Spinal cord (tissue), 10 donors: ENCODE data around the gene STRIP1. TPM values are rescaled to one million over a fixed set of nuclear protein-coding genes. Genes with fewer than 3 reads are reported as not detected.
"Not testable (repeated sequence)": the region's sequence is repeated elsewhere in the genome, so short reads cannot be mapped to it uniquely, and the experiment has no call there.

Source experiments
- DNase-seq, 6 donors: peaks; one replicate each; pipeline versions ENCODE4 v3.0.0 to v3.0.0-alpha.2; 2013 to 2015; ENCODE audit warnings: low spot score in 6 of 6, low read depth in 4 of 6
- H3K27ac ChIP-seq: one replicate; pipeline ENCODE4 v1.5.1; 2013; ENCODE audit warnings: low read depth, low read length, control low read depth
- H3K27me3 ChIP-seq: one replicate; pipeline ENCODE4 v1.6.1; 2013; ENCODE audit warnings: low read length; ENCODE audit not compliant: control insufficient read depth, insufficient read depth
- H3K36me3 ChIP-seq: one replicate; pipeline ENCODE4 v1.6.1; 2013; ENCODE audit warnings: low read length; ENCODE audit not compliant: control insufficient read depth, insufficient read depth
- H3K4me1 ChIP-seq: one replicate; pipeline ENCODE4 v1.6.1; 2013; ENCODE audit warnings: low read length; ENCODE audit not compliant: control insufficient read depth, insufficient read depth
- H3K4me3 ChIP-seq: one replicate; pipeline ENCODE4 v1.5.1; 2013; ENCODE audit warnings: low read depth, low read length, control low read depth
- H3K9me3 ChIP-seq: one replicate; pipeline ENCODE4 v1.6.1; 2013; ENCODE audit warnings: low read length; ENCODE audit not compliant: control insufficient read depth, insufficient read depth
- WGBS: methylation state at CpG from one replicate; pipeline ENCODE4 v1.1.5; 2013; ENCODE audit warnings: missing lambda C conversion rate; ENCODE audit not compliant: insufficient coverage; 5-methylcytosine and 5-hydroxymethylcytosine counted together
- polyA plus RNA-seq, 2 donors: library from polyadenylated mRNA; unstranded; fragments of 120-200 nt; gene quantifications; one replicate each; pipeline ENCODE4 v1.2.1, GENCODE V29; 2013; ENCODE audit not compliant: insufficient read length in 2 of 2
- total RNA-seq, 2 donors: library from RNA; depleted of rRNA in 1 of 2; stranded (reverse); fragments of 120-200 nt in 1 of 2; fragments of >200 nt in 1 of 2; gene quantifications; one replicate each; pipeline versions ENCODE4 v1.2.3 to v1.2.4, GENCODE V29; 2013 to 2014
- donor health status: healthy.

The STRIP1 gene
- total and polyA plus RNA-seq, 4 donors: 63.3 to 85.8 (median 71.0) TPM

- H3K27me3 ChIP-seq: peaks cover 64% of the 10 kb centered on the region
- 40% methylated on average over 1 of the region's 4 CpGs for WGBS
- H3K36me3 ChIP-seq: no peaks in the 10 kb centered on the region
- H3K4me3 ChIP-seq: no peak overlapping the region
- no peaks in the 10 kb centered on the region for H3K9me3 ChIP-seq
- H3K27ac ChIP-seq: no peak overlapping the region
- peaks cover 15% of the 10 kb centered on the region for H3K4me1 ChIP-seq
- no peak for DNase-seq
Observed at GRCh38 chr1:110074166-110074565, 39.7 kb downstream of the STRIP1 start.

- H3K27ac ChIP-seq: no peak overlapping the region
- no peak overlapping the region for H3K4me3 ChIP-seq
- 75% methylated on average over 1 of the region's 3 CpGs for whole genome bisulfite sequencing
- H3K9me3 ChIP-seq: no peaks in the 10 kb centered on the region
- no peaks in the 10 kb centered on the region for H3K36me3 ChIP-seq
- peaks cover 44% of the 10 kb centered on the region for H3K27me3 ChIP-seq
- no peaks in the 10 kb centered on the region for H3K4me1 ChIP-seq
- no peak for DNase-seq
Observed at GRCh38 chr1:110076789-110077500, 42.5 kb downstream of the STRIP1 start.

- H3K4me3 ChIP-seq, DNase-seq, H3K9me3 ChIP-seq, H3K27ac ChIP-seq, H3K36me3 ChIP-seq: not testable (repeated sequence)
- WGBS: 95% methylated on average over 2 of the region's 2 CpGs
- Histone ChIP-seq H3K4me1 (peaks cover 12% of the 10 kb centered on the region), H3K27me3 (peaks cover 48% of the 10 kb centered on the region)
Observed at GRCh38 chr1:110079995-110080394, 45.6 kb downstream of the STRIP1 start.

GRCh38 chr1:110081061-110081460 lies 46.6 kb downstream of the STRIP1 start:
- Histone ChIP-seq H3K4me1 (peaks cover 12% of the 10 kb centered on the region), H3K27me3 (peaks cover 58% of the 10 kb centered on the region)

GRCh38 chr1:110082477-110082876 lies 48.1 kb downstream of the STRIP1 start:
- Histone ChIP-seq H3K4me3 (no peak overlapping the region), H3K27ac (no peak overlapping the region), H3K27me3 (peaks cover 60% of the 10 kb centered on the region), H3K4me1 (peaks cover 12% of the 10 kb centered on the region), H3K9me3 (no peaks in the 10 kb centered on the region), H3K36me3 (no peaks in the 10 kb centered on the region)
- no peak for DNase-seq
- WGBS: 57% methylated on average over 5 of the region's 5 CpGs

More at GRCh38 chr1:110081061-110081460, 46.6 kb downstream of the STRIP1 start:
- no peak overlapping the region for H3K4me3 ChIP-seq
- H3K9me3 ChIP-seq: no peaks in the 10 kb centered on the region
- WGBS: 89% methylated on average over 5 of the region's 5 CpGs
- no peak for DNase-seq
- H3K36me3 ChIP-seq: no peaks in the 10 kb centered on the region
- no peak overlapping the region for H3K27ac ChIP-seq

- H3K9me3 ChIP-seq: no peaks in the 10 kb centered on the region
- H3K27me3 ChIP-seq: peaks cover 68% of the 10 kb centered on the region
- no peak overlapping the region for H3K27ac ChIP-seq
- H3K4me3 ChIP-seq: no peak overlapping the region
- WGBS: 16% methylated on average over 11 of the region's 15 CpGs
- peak in 2 of 6 donors; percentile 33 to 43 for DNase-seq
- peaks cover 12% of the 10 kb centered on the region for H3K4me1 ChIP-seq
- H3K36me3 ChIP-seq: no peaks in the 10 kb centered on the region
Observed at GRCh38 chr1:110083061-110083865, 48.8 kb downstream of the STRIP1 start.

GRCh38 chr1:110083866-110084226 lies 49.4 kb downstream of the STRIP1 start:
- WGBS: under 1% methylated on average over 37 of the region's 37 CpGs
- H3K27ac ChIP-seq: no peak overlapping the region
- H3K4me3 ChIP-seq: peak overlapping the region; percentile 24
- H3K4me1 ChIP-seq: peaks cover 12% of the 10 kb centered on the region
- H3K9me3 ChIP-seq: no peaks in the 10 kb centered on the region
- H3K27me3 ChIP-seq: peaks cover 72% of the 10 kb centered on the region
- DNase-seq: peak in 1 of 6 donors; percentile 19
- no peaks in the 10 kb centered on the region for H3K36me3 ChIP-seq

GRCh38 chr1:110084227-110085078 lies 50.0 kb downstream of the STRIP1 start:
- Histone ChIP-seq H3K27ac (no peak overlapping the region), H3K27me3 (peaks cover 73% of the 10 kb centered on the region), H3K4me3 (peak overlapping the region; percentile 24), H3K4me1 (peaks cover 12% of the 10 kb centered on the region), H3K36me3 (no peaks in the 10 kb centered on the region), H3K9me3 (no peaks in the 10 kb centered on the region)
- under 1% methylated on average over 65 of the region's 72 CpGs for WGBS
- DNase-seq: peak in 2 of 6 donors; percentile 55 to 72

- WGBS: 38% methylated on average over 4 of the region's 5 CpGs
- Histone ChIP-seq H3K4me3 (no peak overlapping the region), H3K27ac (no peak overlapping the region), H3K27me3 (peaks cover 76% of the 10 kb centered on the region), H3K4me1 (peaks cover 12% of the 10 kb centered on the region), H3K36me3 (no peaks in the 10 kb centered on the region), H3K9me3 (no peaks in the 10 kb centered on the region)
- no peak for DNase-seq
Observed at GRCh38 chr1:110085671-110086070, 51.2 kb downstream of the STRIP1 start.
